ENCODE data around the gene NDUFB5.
"Not testable (repeated sequence)": the region's sequence is repeated elsewhere in the genome, so short reads cannot be mapped to it uniquely, and the experiment has no call there.

Gene NDUFB5

GRCh38 chr3:179630753-179631451 lies 26.3 kb downstream of the NDUFB5 start:
- no peak for DNase-seq (ENCODE audit: low spot score)

GRCh38 chr3:179640469-179640868 lies 35.9 kb downstream of the NDUFB5 start:
- DNase-seq (ENCODE audit: low spot score) = no peak

DNA sequence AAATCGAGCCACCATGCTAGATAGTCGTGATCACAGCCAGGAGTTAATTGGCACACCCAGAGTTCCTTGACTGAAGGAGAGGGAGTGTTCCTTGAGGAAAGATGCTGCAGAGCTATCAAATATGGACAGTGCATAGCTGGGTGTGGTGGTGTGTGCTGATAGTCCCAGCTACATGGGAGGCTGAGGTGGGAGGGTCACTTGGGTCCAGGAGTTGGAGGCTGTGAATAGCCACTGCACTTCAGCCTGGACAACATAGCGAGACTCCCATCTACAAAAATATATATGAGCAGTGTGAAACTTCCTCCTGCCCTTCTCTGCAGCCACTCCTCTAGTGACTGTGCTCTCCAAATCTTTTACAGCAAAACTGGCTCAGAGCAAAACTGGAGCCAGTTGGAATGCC lies 38.3 kb downstream of the NDUFB5 start:
- no peak for DNase-seq (ENCODE audit: low spot score)

GRCh38 chr3:179643837-179644236 lies 39.2 kb downstream of the NDUFB5 start:
- not testable (repeated sequence) for DNase-seq (ENCODE audit: low spot score)

GRCh38 chr3:179646177-179646576 lies 41.6 kb downstream of the NDUFB5 start:
- DNase-seq (ENCODE audit: low spot score) = no peak

- DNase-seq (ENCODE audit: low spot score) = no peak
These were observed 47.3 kb downstream of the NDUFB5 start for GRCh38 chr3:179651687-179652446.

DNA sequence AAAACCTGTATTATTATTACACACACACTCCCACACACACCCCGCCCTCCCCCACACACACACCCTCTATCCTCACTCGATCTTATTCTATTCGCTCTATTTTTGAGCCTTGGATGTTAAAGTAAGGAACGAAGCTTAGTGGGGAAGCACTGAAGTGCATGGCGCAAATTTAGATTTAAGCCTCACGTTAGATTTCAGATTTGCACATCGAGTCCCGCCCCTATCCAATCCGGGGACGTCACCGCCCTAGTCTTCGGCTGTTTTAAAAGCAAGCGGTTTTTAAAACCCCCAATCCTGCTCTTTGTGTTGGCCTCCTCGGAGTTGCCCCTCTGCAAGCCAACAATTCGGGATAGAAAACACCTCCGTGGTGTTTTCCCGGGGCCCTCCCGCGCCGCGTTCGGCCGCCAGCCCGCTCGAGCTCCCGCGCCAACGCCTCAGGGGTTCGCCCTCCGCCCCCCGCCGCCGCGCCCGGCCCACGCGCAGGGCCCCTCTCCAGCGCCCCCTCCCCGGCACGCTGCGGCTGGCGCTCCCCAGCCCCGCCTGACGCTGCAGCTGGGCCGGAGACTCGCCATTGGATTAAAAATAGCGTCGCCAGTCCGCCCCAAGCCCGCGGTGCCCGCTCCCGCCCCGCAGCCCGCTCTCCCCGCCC lies 48.0 kb downstream of the NDUFB5 start, which contains the start of gene USP13:
USP13 (plus strand) TSS at position 594 of the 649 bp plus-strand sequence. CDS start 186 bp downstream, outside the sequence.
- DNase-seq (ENCODE audit: low spot score) = peak; percentile 70

GRCh38 chr3:179653096-179653797 lies 48.7 kb downstream of the NDUFB5 start:
- DNase-seq (ENCODE audit: low spot score) = peak; percentile 51

- DNase-seq (ENCODE audit: low spot score) = no peak
These were observed 50.6 kb downstream of the NDUFB5 start for GRCh38 chr3:179655236-179655635.

- no peak for DNase-seq (ENCODE audit: low spot score)
These were observed 54.0 kb downstream of the NDUFB5 start for GRCh38 chr3:179658606-179659005.

DNA sequence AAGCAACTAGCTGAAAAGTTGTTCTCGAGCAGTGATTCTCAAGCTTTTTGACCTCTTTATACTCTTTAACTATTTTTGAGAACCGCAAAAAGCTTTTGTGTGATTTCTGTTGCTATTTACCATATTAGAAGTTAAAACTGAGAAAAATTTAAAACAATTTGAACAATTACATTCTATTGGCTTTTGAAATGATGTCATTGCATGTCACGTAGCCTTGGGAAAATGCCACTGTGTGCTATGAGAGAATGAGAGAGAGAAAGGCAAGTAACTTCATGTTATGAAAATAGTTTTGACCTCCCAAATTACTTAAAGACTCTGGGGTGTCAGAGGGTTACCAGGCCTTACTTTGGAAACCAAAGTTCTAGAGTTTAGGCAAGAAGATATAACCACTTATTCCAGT lies 56.3 kb downstream of the NDUFB5 start:
- DNase-seq (ENCODE audit: low spot score) = no peak

GRCh38 chr3:179661777-179662176 lies 57.2 kb downstream of the NDUFB5 start:
- DNase-seq (ENCODE audit: low spot score) = no peak

DNA sequence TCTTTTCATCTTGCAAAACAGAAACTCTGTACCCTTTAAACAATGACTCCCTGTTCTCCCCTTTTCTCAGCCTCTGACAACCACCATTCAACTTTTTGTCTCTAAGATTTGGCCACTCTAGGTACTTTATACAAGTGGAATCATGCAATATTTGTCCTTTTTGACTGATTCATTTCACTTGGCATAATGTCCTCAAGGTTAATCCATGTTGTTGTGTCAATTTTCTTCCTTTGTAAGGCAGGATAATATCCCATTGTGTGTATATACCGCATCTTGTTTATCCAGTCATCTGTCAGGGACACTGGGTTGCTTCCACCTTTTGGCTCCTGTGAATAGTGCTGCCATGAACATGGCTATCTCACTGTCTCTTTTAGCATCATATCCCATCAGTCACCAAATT lies 58.5 kb downstream of the NDUFB5 start:
- DNase-seq (ENCODE audit: low spot score) = no peak

GRCh38 chr3:179666030-179666429 lies 61.4 kb downstream of the NDUFB5 start:
- DNase-seq (ENCODE audit: low spot score) = no peak

GRCh38 chr3:179666436-179667035 lies 61.9 kb downstream of the NDUFB5 start:
- no peak for DNase-seq (ENCODE audit: low spot score)

DNA sequence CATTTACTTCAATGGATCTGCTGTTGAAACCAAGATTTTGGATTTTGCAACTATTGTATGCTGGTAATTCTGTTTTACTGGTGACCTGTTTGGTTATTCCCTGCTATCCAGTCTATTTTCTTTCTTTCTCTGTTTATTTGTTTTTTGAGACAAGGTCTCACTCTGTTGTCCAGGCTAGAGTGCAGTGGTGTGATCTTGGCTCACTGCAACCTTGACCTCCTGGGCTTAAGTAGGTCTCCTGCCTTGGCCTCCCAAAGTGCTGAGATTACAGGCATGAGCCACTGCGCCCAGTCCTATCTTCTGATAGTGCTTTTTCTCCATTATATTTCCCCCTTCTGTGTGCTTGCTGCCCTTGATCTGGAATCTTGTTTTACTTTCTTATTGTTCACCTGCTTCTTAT lies 63.8 kb downstream of the NDUFB5 start:
- DNase-seq (ENCODE audit: low spot score) = no peak

DNA sequence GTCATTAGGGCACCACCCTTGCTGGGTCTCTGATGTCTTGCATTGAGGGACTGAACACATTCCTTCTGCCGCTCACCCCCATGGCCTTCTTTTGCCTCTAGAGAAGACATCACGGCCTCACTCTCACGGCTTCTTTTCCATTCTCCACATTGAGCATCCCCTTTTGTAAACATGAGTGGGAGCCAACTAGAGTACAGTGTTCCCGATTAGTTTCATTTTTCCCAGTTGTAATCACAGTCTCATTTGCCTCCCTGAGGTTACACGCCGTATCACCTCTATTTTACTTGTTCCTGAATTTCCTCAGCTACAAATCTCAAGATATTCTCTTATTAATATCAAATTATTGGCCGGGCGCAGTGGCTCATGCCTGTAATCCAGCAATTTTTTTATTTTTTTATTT lies 65.7 kb downstream of the NDUFB5 start:
- DNase-seq (ENCODE audit: low spot score) = no peak

GRCh38 chr3:179671309-179671708 lies 66.7 kb downstream of the NDUFB5 start:
- DNase-seq (ENCODE audit: low spot score) = no peak

DNA sequence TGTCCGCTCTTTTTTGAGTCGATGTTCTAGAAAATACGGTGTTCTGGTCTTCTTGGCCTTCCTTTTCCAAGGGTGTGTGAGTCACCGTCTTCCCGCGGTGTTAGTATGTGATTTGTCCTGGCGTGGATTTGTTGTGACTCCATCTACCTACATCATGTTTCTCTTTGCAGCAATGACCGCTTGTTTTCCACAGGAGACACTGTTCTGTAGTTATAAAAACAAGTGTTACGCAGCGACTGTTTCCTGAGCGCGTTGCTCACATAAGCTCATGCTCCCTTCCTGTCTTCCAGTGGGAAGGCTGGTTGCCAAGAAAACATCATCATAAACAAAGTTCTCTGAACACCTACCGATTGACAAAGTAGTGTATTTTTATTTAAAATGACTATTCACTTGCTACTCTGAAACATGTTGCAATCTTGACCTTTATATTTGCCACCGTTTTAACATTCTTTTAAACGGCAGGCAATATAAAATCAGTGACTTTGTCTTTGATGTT lies 67.2 kb downstream of the NDUFB5 start:
- DNase-seq (ENCODE audit: low spot score) = no peak

- DNase-seq (ENCODE audit: low spot score) = no peak
These were observed 68.3 kb downstream of the NDUFB5 start for GRCh38 chr3:179672918-179673317.

- DNase-seq (ENCODE audit: low spot score) = no peak
These were observed 68.9 kb downstream of the NDUFB5 start for GRCh38 chr3:179673523-179673922.

GRCh38 chr3:179676081-179676480 lies 71.5 kb downstream of the NDUFB5 start:
- no peak for DNase-seq (ENCODE audit: low spot score)
